Esophagus (tissue), 2 donors: Measurements from ENCODE around the gene FCGR2B. TPM values are rescaled to one million over a fixed set of nuclear protein-coding genes. Genes with fewer than 3 reads are reported as not detected.
"Not testable (repeated sequence)": the region's sequence is repeated elsewhere in the genome, so short reads cannot be mapped to it uniquely, and the experiment has no call there.

Experiments
- H3K27ac ChIP-seq, 2 donors: one replicate each; pipeline ENCODE4 v1.5.1; 2013; ENCODE audit warnings: low read depth in 2 of 2, mild to moderate bottlenecking in 2 of 2, inconsistent platforms in 1 of 2, low read length in 1 of 2, moderate library complexity in 1 of 2
- H3K27me3 ChIP-seq, 2 donors: one replicate each; pipeline ENCODE4 v1.6.1; 2013; ENCODE audit warnings: low read length in 2 of 2, control low read depth in 1 of 2, mild to moderate bottlenecking in 1 of 2; ENCODE audit not compliant: insufficient read depth in 2 of 2, control insufficient read depth in 1 of 2
- H3K36me3 ChIP-seq, 2 donors: one replicate each; pipeline ENCODE4 v1.6.1; 2013; ENCODE audit warnings: low read length in 1 of 2; ENCODE audit not compliant: control insufficient read depth in 2 of 2, insufficient read depth in 2 of 2
- H3K4me1 ChIP-seq, 2 donors: one replicate each; pipeline ENCODE4 v1.6.1; 2013; ENCODE audit warnings: low read length in 1 of 2; ENCODE audit not compliant: control insufficient read depth in 2 of 2, insufficient read depth in 2 of 2
- H3K4me3 ChIP-seq, 2 donors: one replicate each; pipeline ENCODE4 v1.5.1; 2013; ENCODE audit warnings: low read length in 2 of 2, mild to moderate bottlenecking in 2 of 2, low read depth in 1 of 2, moderate library complexity in 1 of 2
- H3K9me3 ChIP-seq, 2 donors: one replicate each; pipeline ENCODE4 v1.6.1; 2013; ENCODE audit warnings: mild to moderate bottlenecking in 2 of 2, low read depth in 1 of 2, low read length in 1 of 2, moderate library complexity in 1 of 2; ENCODE audit not compliant: control insufficient read depth in 2 of 2, insufficient read depth in 1 of 2
- WGBS, 2 donors: extraction: QIAGEN DNeasy Blood & Tissue Kit; methylation state at CpG; one replicate each; pipeline ENCODE4 v1.1.7; 2013; 5-methylcytosine and 5-hydroxymethylcytosine counted together
- polyA plus RNA-seq, 2 donors: library from polyadenylated mRNA; stranded (reverse); fragments of 200-250 nt; gene quantifications; one replicate each; pipeline ENCODE4 v1.2.3, GENCODE V29; 2013
- donor health status: healthy with polysubstance abuse.
- donor health status: Bipolar disorder and iron deficiency.

Gene FCGR2B
- polyA plus RNA-seq, 2 donors = 1.6 to 2.7 TPM

GRCh38 chr1:161630128-161630742 lies 32.7 kb upstream of the FCGR2B start:
- H3K27me3 ChIP-seq, H3K4me3 ChIP-seq, H3K4me1 ChIP-seq, H3K27ac ChIP-seq, H3K9me3 ChIP-seq, H3K36me3 ChIP-seq: not testable (repeated sequence)
- whole genome bisulfite sequencing, 2 donors = 88 to 97% methylated on average over 1 of the region's 2 CpGs

GRCh38 chr1:161631076-161631475 lies 31.9 kb upstream of the FCGR2B start, which contains the start of gene FCGR3B:
FCGR3B (minus strand) TSS chr1:161631176; CDS start chr1:161631094, 82 bp downstream.
- H3K9me3 ChIP-seq = no peaks in the 10 kb centered on the region
- H3K4me3 ChIP-seq = no peak within 1 kb of the TSS
- H3K4me1 ChIP-seq = no peaks in the 10 kb centered on the region
- no peaks in the 10 kb centered on the region for H3K27me3 ChIP-seq
- H3K36me3 ChIP-seq = no peaks in the 10 kb centered on the region
- no peak within 1 kb of the TSS for H3K27ac ChIP-seq
- 82 to 94% methylated on average over 4 of the region's 4 CpGs for WGBS, 2 donors

GRCh38 chr1:161634993-161635392 lies 27.9 kb upstream of the FCGR2B start:
- not testable (repeated sequence) for H3K27me3 ChIP-seq, H3K27ac ChIP-seq, H3K4me1 ChIP-seq, H3K4me3 ChIP-seq, H3K9me3 ChIP-seq, H3K36me3 ChIP-seq
- WGBS, 2 donors = 100% methylated on average over 1 of the region's 2 CpGs; no CpG with 5 or more reads in 1 of the 2 donors

- not testable (repeated sequence) for H3K9me3 ChIP-seq, H3K27me3 ChIP-seq, H3K36me3 ChIP-seq, H3K4me1 ChIP-seq, H3K27ac ChIP-seq, H3K4me3 ChIP-seq
- WGBS, 2 donors = 71% methylated on average over 1 of the region's 1 CpG; no CpG with 5 or more reads in 1 of the 2 donors
Observed at GRCh38 chr1:161636189-161636782, 26.7 kb upstream of the FCGR2B start.

- not testable (repeated sequence) for H3K4me3 ChIP-seq, H3K4me1 ChIP-seq, H3K9me3 ChIP-seq, H3K36me3 ChIP-seq, H3K27ac ChIP-seq, H3K27me3 ChIP-seq
- 89 to 95% methylated on average over 3 of the region's 3 CpGs for WGBS, 2 donors
Observed at GRCh38 chr1:161636976-161637375, 26.0 kb upstream of the FCGR2B start.

GRCh38 chr1:161638251-161638993 lies 24.5 kb upstream of the FCGR2B start:
- not testable (repeated sequence) for H3K36me3 ChIP-seq, H3K9me3 ChIP-seq, H3K27me3 ChIP-seq, H3K4me1 ChIP-seq, H3K27ac ChIP-seq, H3K4me3 ChIP-seq
- 68 to 75% methylated on average over 3 to 5 of the region's 6 CpGs for WGBS, 2 donors

- not testable (repeated sequence) for H3K27me3 ChIP-seq, H3K36me3 ChIP-seq, H3K27ac ChIP-seq, H3K9me3 ChIP-seq, H3K4me3 ChIP-seq, H3K4me1 ChIP-seq
- WGBS, 2 donors = 65 to 73% methylated on average over 2 of the region's 2 CpGs
Observed at GRCh38 chr1:161639203-161639602, 23.7 kb upstream of the FCGR2B start.

GRCh38 chr1:161642697-161643096 lies 20.2 kb upstream of the FCGR2B start:
- not testable (repeated sequence) for H3K36me3 ChIP-seq, H3K27ac ChIP-seq, H3K4me1 ChIP-seq, H3K27me3 ChIP-seq, H3K4me3 ChIP-seq, H3K9me3 ChIP-seq
- WGBS, 2 donors = 78% methylated on average over 1 of the region's 1 CpG; no CpG with 5 or more reads in 1 of the 2 donors

- H3K36me3 ChIP-seq = not testable (repeated sequence)
Observed at GRCh38 chr1:161643481-161644208, 19.3 kb upstream of the FCGR2B start.

More at GRCh38 chr1:161643481-161644208, 19.3 kb upstream of the FCGR2B start:
- H3K27ac ChIP-seq, H3K4me3 ChIP-seq, H3K9me3 ChIP-seq, H3K27me3 ChIP-seq, H3K4me1 ChIP-seq: not testable (repeated sequence)
- 84% methylated on average over 3 to 5 of the region's 5 CpGs for WGBS, 2 donors
